GM21737 (cell line): Measurements from ENCODE around the gene ZDHHC16.
A peak's percentile ranks its signal among the peaks of the same experiment; 100 is the strongest.
"Not testable (repeated sequence)": the region's sequence is repeated elsewhere in the genome, so short reads cannot be mapped to it uniquely, and the experiment has no call there.

Experiments
- ATAC-seq: cut with Tn5 transposase; IDR thresholded peaks from one replicate; pipeline ENCODE4 v1.9.1; 2021; ENCODE audit warnings: mild to moderate bottlenecking, moderate library complexity; ENCODE audit not compliant: unreplicated experiment

Gene ZDHHC16

DNA sequence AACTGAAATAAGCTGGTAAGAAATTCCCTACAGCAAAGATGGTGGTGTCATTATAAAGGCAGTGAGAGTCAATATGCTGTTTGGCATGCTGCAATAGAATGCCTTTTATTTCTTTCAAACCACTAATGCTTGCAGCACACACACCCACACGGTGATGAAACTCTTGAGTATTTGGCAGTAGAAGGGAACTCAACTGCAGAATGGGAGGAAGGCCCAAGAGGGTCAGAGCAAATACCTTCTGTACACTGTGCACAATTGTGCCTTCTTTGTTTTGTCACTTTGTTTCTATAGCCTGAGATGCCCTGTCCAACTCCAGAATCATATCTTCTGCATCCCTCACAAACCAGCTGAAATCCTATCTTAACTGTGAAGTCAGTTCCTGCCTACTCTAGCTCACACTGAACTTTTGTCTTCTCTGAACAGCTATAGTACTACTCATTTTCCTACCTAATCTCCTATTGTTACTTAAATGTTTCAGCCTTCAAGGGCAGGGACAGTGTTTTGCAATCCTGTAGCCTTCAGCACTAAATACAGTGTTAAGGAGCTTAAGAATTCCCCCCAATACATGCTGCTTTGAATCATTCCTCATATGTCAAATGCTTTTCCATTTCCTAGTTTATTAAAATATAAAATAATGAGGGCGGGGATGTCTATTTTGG is 30.1 kb downstream of the ZDHHC16 start:
- ATAC-seq = no peak

DNA sequence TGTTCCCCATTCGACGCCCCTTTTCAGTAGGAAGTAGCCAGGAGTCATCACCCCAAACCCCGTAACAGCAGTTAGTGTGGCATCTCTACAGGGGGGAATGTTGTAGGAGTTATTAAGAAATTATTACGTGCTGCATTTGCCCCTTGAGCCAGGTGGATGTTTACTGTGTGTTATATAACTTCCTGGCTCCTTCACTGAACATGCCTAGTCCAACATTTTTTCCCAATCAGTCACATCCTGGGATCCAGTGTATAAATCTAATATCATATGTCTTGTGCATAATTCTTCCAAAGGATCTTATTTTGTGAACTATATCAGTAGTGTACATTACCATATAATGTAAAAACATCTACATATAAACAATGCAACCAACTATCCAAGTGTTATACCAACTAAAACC is 33.4 kb downstream of the ZDHHC16 start:
- ATAC-seq = not testable (repeated sequence)

DNA sequence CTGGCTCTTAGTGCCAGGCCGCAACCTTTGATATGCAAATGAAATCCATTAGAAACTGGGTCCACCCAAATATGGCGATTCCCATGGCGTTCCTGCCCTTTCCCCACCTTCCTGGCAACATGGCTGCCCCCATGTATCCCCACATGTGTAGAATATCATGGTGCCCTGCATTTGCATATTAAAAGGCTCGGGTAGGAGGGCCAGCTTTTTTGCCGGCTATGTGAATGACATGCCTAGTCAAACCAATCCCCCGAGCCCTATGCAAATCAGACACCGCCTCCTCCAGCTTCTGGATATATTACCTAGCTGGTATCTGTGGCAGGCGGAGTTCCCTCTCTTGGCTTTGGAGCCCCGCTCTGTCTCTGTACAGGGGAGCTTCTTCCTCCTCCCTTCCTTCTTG is 34.0 kb downstream of the ZDHHC16 start:
- no peak for ATAC-seq

DNA sequence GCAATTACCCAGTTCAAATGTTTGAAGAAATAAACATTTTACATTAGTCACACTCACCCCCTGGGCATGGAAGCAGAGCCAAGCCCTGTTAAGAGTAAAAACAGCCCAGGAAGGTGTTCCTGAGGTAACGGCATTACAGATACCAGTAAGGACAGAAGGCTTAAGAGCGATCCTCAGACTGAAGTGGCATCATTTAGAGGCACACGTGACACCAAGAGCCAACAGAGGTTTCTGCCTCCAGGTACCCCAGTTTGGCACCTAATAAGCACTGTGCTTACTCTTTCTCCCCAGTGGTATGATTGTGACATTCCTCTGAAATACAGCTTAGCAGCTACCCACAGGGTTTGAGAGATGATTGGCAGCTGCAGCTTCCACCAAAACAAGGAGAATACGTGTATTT is 35.1 kb downstream of the ZDHHC16 start:
- ATAC-seq = no peak

DNA sequence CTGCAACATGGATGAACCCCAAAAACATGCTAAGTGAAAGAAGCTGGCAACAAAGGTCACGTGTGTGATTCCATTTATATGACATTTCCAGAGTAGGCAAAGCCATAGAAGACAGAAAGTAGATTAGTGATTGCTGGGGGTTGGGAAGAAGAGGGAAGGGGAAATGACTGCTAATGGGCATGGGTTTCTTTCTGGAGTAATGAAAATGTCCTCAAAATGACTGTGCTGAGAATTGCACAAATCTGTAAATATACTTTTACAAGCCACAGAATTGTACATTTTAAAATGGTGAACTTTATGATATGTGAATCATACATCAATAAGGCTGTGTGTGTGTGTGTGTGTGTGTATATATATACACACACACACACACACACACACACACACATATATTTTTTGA is 36.4 kb downstream of the ZDHHC16 start:
- ATAC-seq = no peak

DNA sequence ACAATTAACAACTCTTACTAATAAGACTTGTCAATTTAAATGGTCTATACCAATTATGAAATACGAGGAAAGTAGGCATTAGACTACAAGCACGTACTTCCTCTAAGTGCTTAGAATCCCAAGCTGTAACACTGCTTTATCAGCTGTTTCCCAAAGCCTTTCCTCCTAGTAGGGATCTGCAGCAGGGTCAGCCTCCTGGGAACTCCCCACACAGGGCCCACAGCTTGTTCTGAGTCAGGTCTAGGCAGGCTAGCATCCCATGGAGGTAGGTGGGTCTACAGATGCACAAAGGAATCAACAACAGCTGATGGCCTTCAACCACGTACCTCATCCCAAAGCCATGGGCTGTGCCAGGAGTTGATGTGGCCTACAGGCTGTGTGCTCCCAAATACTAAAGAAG is 37.5 kb downstream of the ZDHHC16 start:
- no peak for ATAC-seq

DNA sequence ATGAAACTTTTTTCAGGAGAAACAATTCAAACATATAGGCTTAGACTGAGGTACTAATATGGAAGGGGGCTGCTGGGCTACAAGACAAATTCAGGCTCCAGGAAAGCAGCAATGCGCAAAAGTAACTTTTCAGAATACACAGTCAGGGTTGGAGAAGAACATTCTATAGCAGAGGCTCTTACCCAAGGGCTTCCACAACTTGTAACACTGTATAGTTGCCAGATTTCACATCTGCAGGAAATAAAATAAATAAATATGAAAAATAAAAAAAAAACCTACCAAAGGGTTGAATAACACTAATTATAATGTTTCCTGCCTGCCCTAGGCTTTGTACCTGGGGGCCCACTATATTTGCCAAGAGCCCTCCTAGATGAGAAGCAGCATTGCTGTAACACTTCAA is 37.9 kb downstream of the ZDHHC16 start:
- no peak for ATAC-seq

DNA sequence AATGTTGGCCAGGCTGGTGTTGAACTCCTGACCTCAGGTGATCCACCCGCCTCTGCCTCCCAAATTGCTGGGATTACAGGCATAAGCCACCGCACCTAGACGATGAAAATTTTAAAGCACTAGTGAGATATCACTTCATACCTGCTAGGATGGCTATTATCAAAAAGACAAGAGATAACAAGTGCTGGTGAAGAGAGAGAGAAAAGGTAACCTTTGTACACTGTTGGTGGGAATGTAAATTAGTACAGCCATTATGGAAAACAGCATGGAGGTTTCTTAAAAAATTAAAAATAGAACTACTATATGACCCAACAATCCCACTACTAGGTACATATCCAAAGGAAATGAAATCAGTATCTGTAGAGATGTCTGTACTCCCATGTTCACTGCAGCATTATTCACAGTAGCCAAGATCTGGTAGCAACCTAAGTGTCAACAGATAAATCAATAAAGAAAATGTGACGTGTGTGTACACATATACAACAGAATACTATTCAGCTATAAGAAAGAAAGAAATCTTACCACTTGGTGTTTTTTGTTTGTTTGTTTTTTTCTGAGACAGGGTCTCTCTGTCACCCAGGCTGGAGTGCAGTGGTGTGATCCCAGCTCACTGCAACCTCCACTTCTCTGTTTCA is 39.8 kb downstream of the ZDHHC16 start:
- ATAC-seq = no peak

DNA sequence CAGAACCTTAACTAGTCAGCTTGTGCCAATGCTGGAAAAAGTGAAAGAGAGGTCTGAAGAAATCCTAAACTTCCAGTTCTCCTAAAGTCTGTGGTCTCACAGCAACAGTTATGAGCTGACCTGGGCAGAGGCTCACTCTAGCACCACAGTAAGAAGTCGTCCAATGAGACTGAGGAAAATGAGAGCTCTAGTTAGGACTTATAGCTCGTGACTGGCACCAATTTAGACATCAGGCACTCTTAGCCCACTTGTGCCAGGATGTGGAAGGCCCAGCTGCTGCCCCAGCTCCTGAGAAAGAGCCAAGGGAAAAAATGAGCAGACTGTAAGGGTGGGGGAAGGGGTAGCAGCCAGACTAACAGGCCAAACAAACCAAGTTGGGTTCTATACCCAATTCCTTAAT is 44.6 kb downstream of the ZDHHC16 start:
- ATAC-seq = no peak

DNA sequence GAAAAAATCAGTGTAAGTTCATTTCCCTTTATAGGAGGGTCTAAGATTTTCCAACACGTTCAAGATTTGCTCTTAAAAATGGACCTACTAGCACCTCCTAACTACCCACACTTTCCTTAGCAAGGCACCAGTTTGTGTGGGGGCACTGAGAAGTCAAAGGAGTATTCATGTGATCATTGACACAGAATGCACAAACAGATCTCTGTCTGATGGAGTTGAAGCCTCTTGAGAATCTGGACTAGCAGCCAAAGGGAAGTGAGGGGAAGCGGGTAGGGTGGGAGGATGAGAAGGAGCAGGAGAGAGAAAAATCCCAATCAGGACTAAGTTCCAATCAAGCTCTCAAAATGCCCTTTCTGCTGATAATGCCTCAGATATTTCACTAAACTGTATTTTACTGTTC is 48.2 kb downstream of the ZDHHC16 start:
- ATAC-seq = no peak

DNA sequence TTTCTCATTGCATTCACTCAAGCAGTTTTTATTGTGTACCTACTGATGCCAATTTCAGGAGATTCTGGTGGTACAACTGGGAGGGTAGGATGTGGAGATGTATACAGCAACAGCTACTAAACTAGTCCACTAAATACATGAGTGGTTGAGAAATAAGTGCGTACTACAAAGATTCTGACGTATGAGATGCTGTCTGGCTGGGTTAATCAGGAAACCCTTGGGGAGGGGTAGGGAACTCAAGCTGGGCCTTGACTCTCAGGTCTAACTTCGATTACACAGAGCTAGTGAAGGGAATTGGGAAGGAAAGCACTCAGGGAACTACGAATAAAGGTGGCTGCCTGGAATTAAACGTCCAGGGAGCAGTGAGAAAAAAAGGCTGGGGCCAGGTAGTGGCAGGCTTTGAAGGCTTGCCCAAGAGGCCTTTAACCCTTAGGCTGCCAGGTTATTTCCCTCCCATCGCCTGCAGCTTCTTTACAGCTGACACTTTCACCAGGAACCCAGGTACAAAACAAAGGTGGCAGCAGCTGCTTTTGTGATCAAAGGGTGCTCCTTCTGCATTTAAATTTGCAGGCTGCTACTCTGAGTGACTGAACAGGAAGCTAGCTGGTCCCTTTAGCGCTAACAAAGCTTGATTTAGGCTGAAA is 49.0 kb downstream of the ZDHHC16 start:
- no peak for ATAC-seq

DNA sequence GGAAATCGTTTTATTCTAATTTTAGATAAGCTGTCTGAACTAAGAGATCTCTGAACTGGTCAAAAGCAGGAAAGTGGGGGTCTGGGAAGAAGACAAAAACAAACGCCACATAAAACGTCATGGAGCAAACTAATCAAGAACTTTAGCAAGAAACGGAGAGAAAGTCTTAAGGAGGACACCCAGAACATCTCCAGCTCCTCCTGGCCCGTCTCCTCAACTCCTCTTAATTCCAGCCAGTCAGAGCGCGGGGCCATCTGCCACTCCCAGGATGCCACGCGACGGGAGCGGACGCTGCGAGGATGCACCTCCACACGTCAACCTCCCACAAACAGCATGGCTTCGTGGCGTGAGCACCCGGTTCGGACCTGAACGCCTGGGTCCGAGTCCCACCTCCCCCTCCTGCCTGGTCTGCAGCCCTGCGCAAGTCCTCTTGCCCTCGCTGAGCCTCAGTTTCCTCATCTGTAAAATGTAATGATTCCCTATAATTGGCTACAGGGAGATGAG is 51.6 kb downstream of the ZDHHC16 start:
- ATAC-seq = peak; percentile 30

DNA sequence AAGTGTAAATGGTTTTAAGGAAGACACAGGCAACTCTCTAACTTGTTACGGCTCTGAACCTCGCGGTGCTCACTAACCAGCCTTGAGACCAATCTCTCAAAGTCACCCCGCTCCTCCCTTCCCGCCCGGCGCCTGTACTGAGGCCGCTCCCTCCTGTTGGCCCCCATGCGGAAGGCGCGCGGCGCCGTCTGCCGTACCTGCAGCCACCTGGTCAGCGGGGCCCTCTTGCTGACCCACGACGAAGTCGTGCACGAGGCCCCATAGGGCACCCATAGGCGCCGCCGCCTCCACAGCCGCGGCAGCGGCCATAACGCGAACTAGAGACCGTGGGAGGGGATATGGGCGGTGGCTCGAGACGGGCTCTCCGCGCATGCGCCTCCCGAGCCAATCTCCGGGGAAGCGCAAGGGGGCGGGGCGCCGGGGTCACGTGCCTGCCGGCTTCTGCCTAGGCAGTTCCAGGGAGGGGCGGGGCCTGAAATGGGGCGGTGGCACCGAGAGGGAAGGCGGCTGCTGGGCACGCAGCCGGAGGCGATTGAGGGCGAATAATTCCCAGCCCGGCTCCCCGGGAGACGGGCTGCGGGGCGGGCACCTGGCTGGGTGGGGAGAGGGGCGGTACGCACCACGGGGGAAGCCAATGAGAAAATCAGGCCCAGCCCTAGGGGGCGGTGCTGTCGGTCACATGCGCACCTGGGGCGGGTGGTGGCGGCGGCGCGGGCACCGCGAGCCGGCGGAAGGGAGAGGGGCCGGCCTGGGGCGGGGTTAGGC is 52.3 kb downstream of the ZDHHC16 start, which contains the start of gene MMS19:
Gene MMS19, minus strand, starts transcription at position 347 of the 765 bp plus-strand sequence. Its CDS starts 38 bp downstream, at position 309.
- ATAC-seq = peak; percentile 92

DNA sequence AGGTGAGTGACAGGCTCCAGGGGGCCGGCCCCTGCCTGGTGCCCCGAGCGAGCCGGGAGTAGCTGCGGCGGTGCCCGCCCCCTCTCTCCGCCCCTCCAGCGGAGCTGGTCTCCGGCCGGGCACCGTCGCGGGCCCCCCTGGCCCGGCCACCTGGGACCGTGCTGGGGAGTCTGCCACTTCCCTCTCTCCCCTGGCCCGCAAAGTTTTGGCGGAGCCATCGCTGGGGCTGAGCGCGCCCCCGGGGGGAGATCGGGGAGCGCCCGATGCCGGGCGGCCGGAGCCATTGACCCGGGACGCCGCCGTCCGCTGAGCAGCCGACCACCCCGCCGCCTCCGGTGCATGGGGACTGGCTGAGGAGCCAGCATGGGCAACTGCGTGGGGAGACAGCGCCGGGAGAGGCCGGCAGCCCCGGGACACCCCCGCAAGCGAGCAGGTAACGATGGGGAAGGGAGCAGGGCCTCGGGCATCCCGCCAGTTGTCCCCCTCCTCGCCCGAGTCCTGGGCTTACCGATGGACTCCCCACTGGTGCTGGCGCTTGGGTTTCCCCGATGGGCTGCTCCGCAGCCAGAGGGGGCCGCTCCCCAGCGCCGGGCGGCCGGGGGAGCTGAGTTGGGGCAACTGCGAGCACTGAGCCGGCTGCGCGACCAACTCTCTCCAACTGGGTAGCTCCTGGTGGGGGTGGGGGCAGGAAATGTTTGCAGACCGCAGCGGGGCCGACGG is 53.0 kb downstream of the ZDHHC16 start, which contains the start of gene UBTD1:
Gene UBTD1, plus strand, starts transcription at position 84 of the 720 bp plus-strand sequence. Its CDS starts 280 bp downstream, at position 364.
- ATAC-seq = peak; percentile 2

DNA sequence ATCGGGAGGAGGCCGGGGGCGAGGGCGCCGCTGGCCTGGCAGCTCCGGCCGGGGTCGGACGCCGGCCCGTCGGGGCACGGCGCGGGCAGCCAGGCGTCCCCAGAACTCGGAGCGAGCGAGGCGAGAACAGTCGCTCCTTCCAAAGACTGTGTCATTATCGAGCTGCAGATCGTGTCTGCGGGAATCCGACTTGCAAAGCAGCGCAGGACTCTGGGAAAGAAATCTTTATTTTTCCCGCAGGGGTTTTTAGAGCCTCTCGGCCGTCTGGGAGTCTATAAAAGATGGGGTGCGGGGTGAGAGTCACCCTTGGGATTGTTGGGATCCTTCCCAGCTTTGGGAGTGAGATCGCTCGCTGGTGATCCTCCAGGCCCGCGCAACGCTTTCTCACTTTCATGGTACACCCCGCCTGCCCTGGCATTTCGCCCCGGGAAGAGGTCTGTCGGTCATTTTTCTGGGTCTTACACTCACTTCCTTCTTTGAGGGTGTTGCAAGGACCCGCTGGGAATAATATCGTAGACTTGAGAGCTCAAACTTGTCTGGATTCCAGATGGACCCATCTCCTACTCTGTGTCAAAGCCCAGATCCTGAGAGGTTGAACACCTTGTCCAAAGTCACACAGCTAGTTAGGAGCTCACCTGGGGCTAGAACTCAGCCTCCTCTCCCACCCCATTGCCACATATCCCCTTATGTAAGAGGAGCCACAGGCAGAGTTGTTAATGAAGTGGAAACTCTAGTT is 53.8 kb downstream of the ZDHHC16 start:
- no peak for ATAC-seq

DNA sequence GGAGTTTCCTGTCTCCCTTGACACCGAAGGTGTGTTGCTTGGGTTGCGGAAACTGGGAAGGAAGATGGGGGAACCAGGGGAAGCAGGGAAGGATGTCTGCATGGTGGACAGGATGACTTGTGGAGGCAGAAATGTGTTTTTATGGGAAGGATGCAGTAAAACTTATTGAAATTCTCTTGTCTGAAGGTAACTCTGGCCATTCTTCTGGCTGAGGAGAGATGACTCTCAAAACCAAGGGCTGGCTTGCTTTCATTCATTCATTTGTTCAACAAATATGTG is 54.3 kb downstream of the ZDHHC16 start:
- no peak for ATAC-seq

DNA sequence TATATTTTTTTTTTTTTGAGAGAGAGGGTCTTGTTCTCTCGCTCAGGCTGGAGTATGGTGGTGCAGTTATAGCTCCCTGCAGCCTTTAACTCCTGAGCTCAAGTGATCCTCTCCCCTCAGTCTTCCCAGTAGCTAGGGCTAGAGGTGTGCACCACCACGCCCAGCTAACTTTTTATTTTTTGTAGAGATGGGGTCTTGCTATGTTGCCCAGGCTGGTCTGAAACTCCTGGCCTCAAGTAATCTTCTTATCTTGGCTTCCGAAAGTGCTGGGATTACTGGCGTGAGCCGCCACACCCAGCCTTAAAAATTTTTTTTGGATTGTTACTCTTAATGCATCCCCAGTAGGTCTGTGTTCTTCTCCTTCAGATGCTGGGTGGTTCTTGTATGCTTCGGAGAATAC is 56.9 kb downstream of the ZDHHC16 start:
- no peak for ATAC-seq

DNA sequence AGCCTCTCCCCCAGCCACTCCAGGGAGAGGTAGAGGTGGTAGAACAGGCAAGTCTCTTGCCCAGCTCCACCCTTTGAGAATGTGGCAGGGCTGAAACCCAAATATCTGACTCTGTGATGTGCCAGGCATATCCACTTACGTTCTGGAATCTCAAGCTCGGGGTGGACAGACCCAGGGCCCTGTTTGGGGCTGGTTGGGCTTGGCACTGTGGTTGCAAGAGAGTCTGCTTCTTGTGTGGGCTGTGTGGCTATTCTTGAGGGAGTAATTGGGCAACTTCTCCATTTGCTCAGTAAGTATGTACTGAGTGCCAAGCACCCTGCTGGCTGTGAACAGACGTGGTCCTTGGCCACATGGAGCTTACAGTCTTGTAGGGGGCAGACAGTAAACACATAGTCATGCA is 57.4 kb downstream of the ZDHHC16 start:
- no peak for ATAC-seq

DNA sequence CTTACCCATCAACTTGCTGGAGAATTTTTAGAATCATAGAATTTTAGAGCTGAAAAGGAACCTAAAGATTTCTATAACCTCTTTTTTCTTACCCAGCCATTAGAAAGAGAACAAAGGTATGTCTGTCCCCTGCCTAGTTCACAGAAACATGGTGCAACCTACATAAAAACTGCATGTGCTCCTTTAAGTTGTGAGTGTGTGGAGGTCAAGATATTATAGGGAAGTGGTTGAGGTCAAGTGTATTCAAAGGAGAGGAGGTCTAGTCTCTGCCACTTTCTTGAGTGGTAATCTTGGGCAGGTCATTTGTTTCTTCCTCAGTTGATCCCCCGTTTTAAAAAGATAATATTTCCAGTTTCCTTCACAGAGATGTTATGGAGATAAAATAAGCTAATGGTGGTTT is 59.2 kb downstream of the ZDHHC16 start:
- no peak for ATAC-seq
